Tongue (tissue), 2 donors: ENCODE measurements around the gene HDGFL2. TPM values are rescaled to one million over a fixed set of nuclear protein-coding genes. Genes with fewer than 3 reads are reported as not detected.
"Not testable (repeated sequence)": the region's sequence is repeated elsewhere in the genome, so short reads cannot be mapped to it uniquely, and the experiment has no call there.

ENCODE experiments used
- DNase-seq: peaks from one replicate; pipeline ENCODE4 v3.0.0-alpha.2; 2015
- total RNA-seq: library from RNA; depleted of rRNA; stranded (reverse); fragments of >200 nt; gene quantifications from one replicate; pipeline ENCODE4 v1.2.3, GENCODE V29; 2014

HDGFL2 gene
- total RNA-seq, 1 donor from 2014 or later = 48.8 TPM

DNA sequence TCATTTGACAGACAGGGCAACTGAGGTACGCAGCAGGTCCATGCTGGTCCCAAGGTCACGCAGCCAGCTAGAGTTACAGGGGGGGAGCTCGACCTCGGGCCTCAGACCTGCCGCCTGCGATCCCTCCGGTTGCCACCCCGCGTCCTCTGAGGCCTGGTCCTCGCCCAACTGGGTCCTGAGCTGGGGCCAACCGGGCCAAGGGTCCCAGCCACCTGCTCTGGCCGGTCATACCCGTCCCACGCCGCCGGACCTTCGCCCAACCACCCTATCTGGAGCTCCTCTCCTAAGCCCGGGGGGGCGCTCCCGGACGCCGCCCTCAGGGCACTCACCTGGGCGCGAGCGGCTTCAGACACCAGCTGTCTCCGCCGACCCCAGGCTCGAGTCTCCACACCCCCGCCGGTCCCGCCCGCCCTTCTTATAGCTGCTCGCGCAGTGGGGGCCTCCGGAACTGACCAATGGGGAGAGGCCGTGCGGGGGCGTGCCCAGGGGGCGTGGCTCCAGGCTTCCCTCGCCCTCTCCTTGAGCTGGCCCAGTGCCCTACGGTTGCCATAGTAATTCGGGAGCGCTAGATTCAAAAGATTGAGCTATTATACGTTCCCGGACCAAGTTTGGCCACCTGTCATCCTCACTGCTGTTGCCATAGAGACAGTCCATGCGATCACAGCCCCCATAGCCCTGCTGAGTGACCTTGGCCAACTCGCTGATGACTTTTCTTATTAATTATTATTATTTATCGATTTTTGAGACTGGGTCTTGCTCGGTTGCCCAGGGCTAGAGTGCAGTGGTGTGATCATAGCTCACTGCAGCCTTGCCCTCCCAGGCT, 63.0 kb downstream of the HDGFL2 start, which contains the start of gene PLIN5:
PLIN5 (minus strand) TSS at position 389 of the 823 bp plus-strand sequence. CDS start 1,150 bp downstream, outside the sequence.
- DNase-seq = peak; percentile 92

DNA sequence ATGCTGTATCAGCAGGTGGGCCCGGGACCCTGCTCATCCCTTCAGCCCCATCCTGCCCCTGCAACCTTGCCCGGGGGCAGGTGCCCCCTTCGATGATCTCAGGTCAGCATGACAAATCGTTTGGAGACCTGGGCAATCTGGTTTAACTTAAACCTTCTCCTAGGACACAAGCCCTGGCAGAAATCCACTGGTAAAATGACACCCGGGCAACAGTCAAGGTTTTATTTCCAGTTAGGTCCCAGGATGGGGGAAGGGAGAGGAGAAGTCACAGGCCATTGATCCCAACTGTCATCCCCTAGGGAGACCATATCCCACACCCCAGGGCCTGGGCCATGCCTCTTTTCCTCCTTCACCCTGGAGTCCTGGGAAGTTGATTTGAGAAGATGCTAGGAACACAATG, 64.7 kb downstream of the HDGFL2 start:
- DNase-seq = no peak

DNA sequence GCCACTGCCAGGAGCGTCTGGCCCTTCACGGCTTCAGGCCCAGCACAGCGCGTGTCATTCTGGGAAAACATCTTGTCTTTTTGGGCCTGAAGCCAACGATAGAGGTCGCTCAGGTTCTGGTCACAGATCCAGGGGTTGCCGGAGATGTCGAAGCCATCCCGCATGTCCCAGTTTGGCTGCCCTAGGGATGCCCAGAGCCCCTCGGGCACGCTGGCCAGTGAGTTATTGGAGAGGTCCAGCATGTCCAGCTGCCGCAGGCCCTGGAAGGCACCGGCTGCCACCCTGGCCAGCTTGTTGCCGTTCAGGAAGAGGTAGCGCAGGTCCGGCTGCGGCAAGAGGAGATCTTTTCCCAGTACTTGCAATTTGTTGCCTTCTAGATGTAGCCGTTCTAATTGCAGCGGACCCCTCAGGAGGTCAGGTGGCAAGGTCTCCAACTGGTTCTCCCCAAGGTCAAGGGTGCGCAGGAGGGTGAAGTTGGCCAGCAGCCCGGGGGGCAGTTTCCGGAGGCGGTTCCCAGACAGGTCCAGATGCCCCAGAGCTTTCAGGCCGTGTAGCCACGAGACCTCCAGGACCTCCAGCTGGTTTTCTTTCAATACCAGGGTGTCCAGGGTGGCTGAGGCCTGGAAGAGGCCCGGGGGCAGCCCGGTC, 66.0 kb downstream of the HDGFL2 start:
- DNase-seq = no peak

DNA sequence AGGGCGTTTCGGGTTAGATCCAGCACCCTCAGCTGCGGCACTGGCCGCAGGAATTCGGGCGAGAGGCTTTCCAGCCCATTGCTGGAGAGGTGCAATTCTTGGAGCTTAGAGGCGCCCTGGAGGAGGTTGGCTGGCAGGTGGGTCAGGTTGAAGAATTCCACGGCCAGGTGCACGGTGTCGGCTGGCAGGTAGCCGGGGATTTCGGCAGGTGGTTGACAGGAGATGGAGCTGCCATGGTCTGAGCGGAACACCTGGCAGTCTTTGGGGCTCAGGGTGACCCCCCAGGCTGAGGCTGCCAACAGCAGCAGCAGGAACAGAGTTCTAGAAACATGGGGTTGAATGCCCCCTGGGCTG, 66.5 kb downstream of the HDGFL2 start:
- no peak for DNase-seq

DNA sequence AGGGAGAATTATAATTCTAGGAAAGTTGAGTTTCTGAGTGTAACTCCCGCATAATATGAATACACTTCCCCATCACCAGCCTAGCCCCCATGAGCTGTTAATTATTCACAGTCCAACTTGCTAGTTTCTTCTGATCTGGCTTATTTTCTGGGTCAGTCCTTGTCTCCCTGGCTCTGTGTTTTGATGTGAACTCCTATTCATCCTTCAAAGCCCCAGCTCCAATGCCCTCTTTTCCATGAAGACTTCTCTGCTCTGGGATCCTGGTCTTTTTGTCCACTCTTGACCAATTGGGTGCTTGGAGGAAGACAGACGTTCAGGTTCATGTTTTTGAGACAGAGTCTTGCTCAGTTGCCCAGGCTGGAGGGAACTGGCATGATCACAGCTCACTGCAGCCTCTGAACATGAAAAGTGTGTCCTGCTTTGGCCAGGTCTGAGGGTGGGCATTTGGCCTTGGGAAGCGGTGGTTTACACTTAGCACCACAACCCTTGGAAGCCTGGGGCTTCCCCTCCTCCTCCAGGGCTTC, 67.1 kb downstream of the HDGFL2 start:
- DNase-seq = no peak

DNA sequence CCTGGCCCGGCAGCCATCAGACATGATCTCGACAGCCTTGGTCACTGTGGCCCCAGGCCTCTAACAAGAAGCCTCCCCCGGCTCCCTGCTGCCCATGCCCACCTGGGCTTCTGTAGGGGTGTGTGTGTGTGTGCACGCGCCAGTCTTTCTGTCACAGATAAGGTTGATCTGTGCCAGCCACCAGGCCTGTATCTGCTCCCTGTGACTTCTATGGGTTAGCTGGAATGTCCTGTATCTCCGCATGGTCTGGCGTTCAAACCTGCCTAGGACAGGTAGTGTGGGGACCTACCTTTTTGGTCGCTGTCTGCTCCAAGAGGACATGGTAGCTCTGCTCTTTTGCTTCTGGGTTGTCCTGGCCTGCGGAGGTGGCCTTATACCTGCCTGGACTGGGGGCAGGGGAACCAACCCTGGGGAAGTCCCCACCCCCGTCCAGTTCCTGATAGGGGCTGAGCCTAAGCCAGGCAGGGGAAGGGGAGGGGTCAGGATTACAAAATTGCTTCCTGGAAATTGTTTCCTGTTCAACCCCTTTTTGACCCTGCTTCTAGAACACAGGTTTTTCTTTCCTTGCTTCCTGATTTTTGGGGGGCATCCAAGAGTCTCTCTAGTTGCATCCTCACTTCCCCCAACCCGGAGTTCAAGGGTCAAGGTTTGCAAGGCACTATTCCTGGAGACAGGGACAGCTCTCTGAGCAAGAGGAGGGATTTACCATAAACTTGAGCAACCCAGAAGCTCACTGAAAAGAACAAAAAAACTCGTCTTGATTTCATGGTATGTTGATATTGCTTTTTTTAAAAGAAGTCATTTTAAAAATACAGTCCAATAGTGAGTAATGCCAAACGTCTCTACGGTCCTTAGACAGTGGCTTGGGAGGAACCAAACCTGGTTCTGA, 67.8 kb downstream of the HDGFL2 start, which contains the start of gene LRG1:
LRG1 (minus strand) TSS at position 344 of the 889 bp plus-strand sequence; CDS start at position 321, 23 bp downstream.
- DNase-seq = no peak

DNA sequence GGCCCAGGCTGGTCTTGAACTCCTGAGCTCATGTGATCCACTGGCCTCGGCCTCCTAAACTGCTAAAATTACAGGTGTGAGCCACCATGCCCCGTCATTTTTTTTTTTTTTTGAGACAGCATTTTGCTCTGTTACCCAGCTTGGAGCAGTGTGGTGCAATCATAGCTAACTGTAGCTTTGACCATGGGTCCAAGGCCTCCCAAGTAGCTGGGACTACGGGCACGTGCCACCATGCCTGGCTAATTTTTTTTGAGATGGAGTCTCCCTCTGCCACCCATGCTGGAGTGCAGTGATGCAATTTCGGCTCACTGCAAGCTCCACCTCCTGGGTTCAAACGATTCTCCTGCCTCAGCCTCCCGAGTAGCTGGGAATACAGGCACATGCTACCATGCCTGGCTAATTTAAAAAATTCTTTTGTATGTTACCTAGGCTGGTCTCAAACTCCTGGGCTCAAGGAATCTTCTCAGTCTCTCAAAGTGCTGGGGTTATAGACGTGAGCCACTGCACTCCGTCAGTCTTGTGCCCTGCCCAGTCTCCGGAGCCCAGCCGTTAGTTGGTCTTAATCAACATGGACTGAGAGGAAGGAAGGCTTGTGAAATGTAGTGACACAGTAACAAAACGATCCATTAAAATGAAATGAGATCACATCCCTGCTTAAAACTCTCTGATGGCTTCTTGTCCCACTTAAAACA, 69.2 kb downstream of the HDGFL2 start:
- DNase-seq = no peak

DNA sequence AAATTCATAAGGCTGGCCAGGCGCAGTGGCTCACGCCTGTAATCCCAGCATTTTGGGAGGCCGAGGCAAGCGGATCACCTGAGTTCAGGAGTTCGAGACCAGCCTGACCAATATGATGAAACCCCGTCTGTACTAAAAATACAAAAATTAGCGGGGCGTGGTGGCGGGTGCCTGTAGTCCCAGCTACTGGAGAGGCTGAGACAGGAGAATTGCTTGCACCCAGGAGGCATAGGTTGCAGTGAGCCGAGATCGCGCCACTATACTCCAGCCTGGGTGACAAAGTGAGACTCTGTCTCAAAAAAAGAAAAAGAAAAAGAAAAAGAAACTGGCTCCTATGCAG, 69.7 kb downstream of the HDGFL2 start:
- DNase-seq = not testable (repeated sequence)

DNA sequence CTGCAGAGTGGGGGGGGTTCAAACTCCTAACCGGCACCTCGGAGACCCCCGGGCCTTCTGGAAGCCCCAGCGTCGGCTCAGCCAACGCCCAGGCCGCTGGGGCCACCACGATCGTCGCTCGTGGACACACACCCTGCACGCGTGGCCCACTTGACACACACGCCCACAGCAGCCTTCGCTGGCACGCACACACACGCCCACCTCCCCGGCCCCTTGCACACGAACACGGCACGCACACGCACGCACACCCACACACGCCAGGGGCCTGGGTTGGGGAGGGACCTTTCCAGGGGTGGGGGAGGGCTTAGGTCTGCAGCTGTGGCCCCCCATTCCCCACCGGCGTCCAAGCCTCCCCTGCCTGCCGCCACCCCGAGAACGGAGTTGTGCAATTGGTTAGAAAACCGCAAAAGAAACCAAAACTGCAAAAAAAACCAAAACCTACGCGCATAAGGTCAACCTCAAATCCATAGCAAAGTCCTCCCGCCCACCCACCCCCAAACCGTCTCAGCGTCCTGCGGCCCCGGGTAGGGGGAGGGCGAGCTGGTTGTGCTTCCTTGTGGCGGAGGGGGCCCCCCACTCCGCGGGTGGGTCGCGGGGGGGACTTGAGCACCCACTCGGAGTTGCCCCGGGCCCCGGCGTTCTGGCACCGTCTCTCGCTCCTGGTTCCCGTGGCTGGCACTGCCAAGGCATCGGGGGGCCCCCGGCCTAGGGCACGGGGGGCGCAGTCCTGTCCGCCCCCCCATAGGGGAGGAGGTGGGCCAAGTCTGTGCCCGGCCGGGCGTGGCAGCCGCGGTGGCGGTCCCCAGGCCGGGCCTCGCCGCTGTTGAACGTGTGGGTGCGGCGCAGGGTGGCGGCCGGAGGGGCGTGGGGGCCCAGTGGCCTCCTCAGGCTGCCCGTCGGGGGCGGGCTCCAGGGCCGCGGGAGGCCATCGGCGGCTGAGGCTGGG, 71.1 kb downstream of the HDGFL2 start:
- DNase-seq = no peak

DNA sequence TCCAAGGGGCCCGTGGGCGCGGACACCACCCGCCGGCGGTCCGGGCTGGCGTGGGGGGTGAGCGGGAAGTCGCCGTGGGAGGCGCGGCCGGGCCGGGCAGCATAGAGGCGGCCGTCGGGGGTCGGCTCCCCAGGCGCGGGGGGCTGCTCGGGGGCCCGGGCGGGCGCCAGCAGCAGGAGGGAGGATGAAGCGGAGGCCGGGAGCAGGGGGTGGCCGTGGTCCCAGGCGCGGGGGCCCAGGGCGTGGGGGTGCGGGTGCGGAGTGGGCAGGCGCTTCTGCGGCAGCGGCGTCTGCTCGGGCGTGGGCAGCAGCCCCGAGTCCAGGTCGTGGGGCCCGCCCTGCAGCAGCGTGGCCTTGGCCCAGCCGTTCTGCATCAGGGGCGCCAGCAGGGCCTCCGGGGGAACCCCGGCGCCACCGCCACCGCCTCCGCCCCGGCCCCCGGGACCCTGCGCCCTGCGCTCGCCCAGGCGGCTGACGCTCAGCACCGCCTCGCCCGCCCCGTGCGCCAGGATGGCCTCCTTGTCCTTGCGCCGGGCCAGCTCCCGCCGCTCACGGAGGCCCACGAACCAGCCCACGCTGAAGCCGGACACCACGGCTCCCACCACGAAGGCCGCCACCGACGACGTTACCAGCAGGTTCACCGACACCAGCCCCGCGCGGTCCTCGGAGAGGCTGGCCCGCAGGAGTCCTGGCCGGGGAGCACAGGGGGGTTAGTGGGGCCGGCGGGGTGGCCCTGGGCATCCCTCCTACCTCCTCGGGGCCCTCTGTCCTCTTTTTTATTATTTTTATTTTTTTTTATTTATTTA, 71.9 kb downstream of the HDGFL2 start:
- DNase-seq = no peak

DNA sequence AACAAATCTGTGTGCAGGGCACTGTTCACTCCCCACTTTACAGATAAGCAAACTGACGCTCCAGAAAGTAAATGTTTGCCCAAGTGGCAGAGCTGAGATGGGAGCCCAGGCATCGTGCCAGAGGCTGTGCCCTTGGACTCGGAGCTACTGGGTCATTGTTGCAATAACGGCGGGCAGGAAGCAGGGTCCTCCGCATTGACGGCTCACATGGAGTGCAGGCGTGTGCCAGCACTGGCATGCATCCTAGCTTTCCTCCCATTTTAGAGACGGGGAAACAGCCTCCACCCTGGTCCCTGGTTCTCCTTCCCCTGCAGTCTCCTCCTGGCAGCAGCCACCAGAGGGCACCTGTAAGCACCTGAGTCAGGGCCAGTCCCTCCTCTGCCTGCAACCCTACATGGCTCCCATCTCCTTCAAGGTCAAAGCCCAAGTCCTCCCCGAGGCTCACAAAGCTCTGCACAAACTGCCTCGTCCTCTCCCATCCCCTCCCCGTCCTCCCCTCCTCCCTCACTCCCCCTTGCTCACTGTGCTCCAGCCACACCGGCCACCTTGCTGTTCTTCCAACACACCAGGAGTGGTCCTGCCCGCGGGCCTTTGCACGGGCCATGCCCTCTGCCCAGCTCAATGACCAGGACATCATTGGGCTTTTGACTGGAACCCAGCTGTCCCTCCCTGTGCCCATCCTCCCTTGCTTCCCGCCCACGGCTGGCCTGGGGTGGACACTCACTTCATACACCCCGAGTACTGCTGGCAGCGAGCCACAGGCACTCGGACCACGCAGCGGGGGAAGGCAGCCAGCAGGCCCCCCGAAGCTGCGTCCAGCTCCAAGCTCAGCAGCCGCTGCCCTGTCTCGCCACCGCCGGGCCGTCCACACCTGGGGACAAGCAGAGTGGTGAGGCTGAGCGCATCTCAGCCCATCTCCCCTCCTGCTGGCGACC, 75.5 kb downstream of the HDGFL2 start:
- DNase-seq = no peak

DNA sequence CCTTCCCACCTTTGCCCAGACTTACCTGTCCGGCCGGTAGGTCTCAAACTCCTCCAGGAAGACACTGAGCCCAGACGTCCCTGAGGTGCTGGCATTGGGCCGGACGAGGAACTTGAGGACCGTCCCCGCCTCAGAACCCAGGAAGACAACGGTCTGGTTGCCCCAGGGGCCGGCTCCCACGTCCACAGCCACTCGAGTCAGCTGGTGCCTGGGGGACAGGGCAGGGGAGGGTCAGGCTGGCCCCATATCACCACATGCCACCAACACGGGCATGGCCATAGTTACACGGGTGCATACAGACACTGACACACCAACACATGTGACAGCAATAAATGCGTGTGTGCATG, 76.1 kb downstream of the HDGFL2 start:
- no peak for DNase-seq

DNA sequence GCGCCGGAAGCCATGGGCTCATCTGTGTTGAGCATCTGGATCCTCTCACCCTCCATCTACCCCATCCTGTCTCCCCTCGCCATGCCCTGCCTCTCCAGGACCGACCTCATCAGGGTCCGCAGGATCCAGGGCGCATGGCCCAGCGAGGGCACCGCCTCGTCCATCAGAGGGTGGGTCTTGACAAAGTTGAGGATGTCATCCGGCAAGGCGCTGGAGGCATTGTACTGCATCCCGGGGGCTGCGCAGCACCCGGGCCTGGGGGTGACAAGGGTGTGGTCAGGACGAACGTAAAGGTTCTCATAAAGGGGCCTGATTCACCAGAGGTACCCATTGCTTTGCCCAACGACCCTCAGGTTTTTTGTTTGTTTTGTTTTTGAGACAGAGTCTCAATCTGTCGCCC, 77.9 kb downstream of the HDGFL2 start:
- no peak for DNase-seq

DNA sequence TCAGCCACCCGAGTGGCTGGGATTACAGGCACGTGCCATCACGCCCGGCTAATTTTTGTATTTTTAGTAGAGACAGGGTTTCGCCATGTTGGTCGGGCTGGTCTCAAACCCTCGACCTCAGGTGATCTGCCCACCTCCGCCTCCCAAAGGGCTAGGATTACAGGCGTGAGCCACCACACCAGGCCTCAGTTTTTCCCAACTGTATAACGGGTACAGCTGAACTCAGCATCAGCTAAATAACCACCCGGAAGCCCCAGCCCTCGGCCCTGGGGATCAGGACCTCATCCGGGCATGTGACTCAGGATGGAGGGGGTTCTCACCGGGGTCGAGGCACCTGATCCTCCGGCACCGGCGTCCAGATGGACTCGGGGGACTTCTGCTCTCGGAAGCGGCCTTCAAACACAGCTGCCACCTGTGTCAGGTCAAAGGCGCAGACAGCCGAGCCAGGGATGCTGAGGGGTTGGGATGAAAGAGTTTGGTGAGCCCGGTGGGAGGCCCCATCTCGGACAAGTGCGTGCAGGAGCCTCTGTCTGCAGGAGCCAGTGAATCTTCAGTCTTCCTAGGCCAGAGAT, 78.5 kb downstream of the HDGFL2 start:
- no peak for DNase-seq
